ENCODE measurements around the gene CNKSR3. TPM values are rescaled to one million over a fixed set of nuclear protein-coding genes. Genes with fewer than 3 reads are reported as not detected.

CNKSR3 gene
- total and polyA plus RNA-seq, 2 experiments from 2014 or later, result 22.4 to 23.9 TPM

DNA sequence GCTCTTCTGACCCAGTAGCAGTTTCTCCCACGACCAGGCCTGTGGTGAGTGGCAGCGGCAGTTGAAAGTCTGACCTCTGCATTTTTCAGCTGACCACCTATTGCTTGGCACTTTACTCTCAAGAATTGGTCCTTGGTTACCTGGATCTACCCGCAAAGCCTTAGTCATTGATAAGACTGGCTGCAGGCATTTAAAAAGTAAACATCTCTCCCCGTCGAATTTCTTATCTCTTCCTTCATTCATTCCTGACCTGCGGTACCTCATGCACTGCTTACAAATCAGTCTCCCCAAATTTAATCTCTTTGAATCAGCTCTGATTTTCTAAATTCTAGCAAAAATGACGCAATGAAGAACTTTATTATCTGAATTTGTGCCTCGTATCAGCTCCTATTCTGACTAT lies 127.7 kb downstream of the CNKSR3 start:
- Histone ChIP-seq H3K9me3 (ENCODE audit: low read depth) (no peaks in the 10 kb centered on the region), H2AFZ (no peak overlapping the region), H3K4me1 (ENCODE audit: insufficient read depth) (peaks cover 12% of the 10 kb centered on the region), H3K4me3 (no peak overlapping the region), H3K9me2 (replicated peaks; ENCODE audit: insufficient read depth) (no peaks in the 10 kb centered on the region), H4K20me1 (ENCODE audit: insufficient read depth, poor library complexity, severe bottlenecking) (no peaks in the 10 kb centered on the region), H3K79me2 (no peaks in the 10 kb centered on the region), H3K27me3 (no peaks in the 10 kb centered on the region), H3K27ac (no peak overlapping the region), H3K36me3 (replicated peaks; ENCODE audit: insufficient read depth, low read depth) (no peaks in the 10 kb centered on the region), H3K4me2 (no peak overlapping the region)
- 52% methylated on average over 8 of the region's 8 CpGs for WGBS (ENCODE audit: low lambda C conversion rate, missing lambda C conversion rate)
- DNase-seq (ENCODE audit: low spot score), result peak; percentile 23
- TF ChIP-seq CTCF (IDR thresholded peaks at IDR 0.05; ENCODE audit: poor library complexity), result no peak
- no peak for TF ChIP-seq EZH2 (IDR thresholded peaks at IDR 0.05; ENCODE audit: borderline replicate concordance)
- no peak for TF ChIP-seq EZH2phosphoT487 (IDR thresholded peaks at IDR 0.05; ENCODE audit: low read depth, severe bottlenecking, unreplicated experiment)

DNA sequence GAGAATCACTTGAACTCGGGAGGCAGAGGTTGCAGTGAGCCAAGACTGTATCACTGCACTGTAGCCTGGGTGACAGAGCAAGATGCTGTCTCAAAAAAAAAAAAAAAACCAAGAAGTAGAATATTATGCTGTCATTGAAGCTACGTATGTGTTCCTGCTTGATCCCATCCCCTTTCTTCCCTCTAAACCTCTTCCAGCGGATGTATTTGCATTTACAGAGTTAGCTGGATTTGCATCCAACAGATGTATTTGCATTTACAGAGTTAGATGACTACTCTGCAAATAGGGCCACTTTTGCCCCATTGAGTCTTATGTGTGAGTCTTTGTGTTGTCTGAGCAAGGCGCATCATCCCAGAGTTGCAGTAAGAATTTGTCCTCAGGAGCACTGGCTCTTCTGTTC lies 128.9 kb downstream of the CNKSR3 start:
- Histone ChIP-seq H3K27ac (no peak overlapping the region), H2AFZ (no peak overlapping the region), H3K9me3 (ENCODE audit: low read depth) (no peaks in the 10 kb centered on the region), H3K9me2 (replicated peaks; ENCODE audit: insufficient read depth) (no peaks in the 10 kb centered on the region), H3K27me3 (no peaks in the 10 kb centered on the region), H3K4me2 (no peak overlapping the region), H3K4me3 (no peak overlapping the region), H4K20me1 (ENCODE audit: insufficient read depth, poor library complexity, severe bottlenecking) (no peaks in the 10 kb centered on the region), H3K36me3 (replicated peaks; ENCODE audit: insufficient read depth, low read depth) (no peaks in the 10 kb centered on the region), H3K79me2 (no peaks in the 10 kb centered on the region), H3K4me1 (ENCODE audit: insufficient read depth) (peaks cover 4% of the 10 kb centered on the region)
- 94% methylated on average over 4 of the region's 4 CpGs for WGBS (ENCODE audit: low lambda C conversion rate, missing lambda C conversion rate)
- TF ChIP-seq EZH2 (IDR thresholded peaks at IDR 0.05; ENCODE audit: borderline replicate concordance), result no peak
- TF ChIP-seq CTCF (IDR thresholded peaks at IDR 0.05; ENCODE audit: poor library complexity), result no peak
- no peak for TF ChIP-seq EZH2phosphoT487 (IDR thresholded peaks at IDR 0.05; ENCODE audit: low read depth, severe bottlenecking, unreplicated experiment)
- no peak for DNase-seq (ENCODE audit: low spot score)

DNA sequence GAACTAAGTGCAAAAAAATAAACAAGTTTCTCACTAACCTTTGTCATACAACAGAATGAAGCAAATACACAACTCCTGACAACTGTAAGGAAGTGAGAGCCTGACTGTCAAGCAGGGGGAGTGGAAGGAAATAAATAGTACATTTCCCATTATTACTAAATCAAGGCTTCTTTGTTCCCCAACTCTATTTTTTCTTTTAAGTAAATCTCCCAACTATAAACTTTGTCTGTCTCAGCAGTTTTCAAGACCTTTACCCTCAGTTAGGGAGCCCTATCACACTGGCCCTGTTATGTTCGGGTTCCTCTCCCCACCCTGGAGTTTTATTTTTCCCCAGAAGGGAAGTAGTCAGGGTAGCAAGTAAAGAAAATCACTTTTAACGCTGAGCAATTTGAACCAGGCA lies 129.7 kb downstream of the CNKSR3 start:
- Histone ChIP-seq H2AFZ (no peak overlapping the region), H3K79me2 (no peaks in the 10 kb centered on the region), H3K27ac (no peak overlapping the region), H3K27me3 (no peaks in the 10 kb centered on the region), H3K9me3 (ENCODE audit: low read depth) (no peaks in the 10 kb centered on the region), H3K9me2 (replicated peaks; ENCODE audit: insufficient read depth) (no peaks in the 10 kb centered on the region), H3K36me3 (replicated peaks; ENCODE audit: insufficient read depth, low read depth) (no peaks in the 10 kb centered on the region), H4K20me1 (ENCODE audit: insufficient read depth, poor library complexity, severe bottlenecking) (no peaks in the 10 kb centered on the region), H3K4me1 (ENCODE audit: insufficient read depth) (peaks cover 4% of the 10 kb centered on the region), H3K4me2 (no peak overlapping the region), H3K4me3 (no peak overlapping the region)
- TF ChIP-seq EZH2 (IDR thresholded peaks at IDR 0.05; ENCODE audit: borderline replicate concordance), result no peak
- TF ChIP-seq CTCF (IDR thresholded peaks at IDR 0.05; ENCODE audit: poor library complexity), result no peak
- DNase-seq (ENCODE audit: low spot score), result no peak
- 63% methylated on average over 2 of the region's 2 CpGs for WGBS (ENCODE audit: low lambda C conversion rate, missing lambda C conversion rate)

DNA sequence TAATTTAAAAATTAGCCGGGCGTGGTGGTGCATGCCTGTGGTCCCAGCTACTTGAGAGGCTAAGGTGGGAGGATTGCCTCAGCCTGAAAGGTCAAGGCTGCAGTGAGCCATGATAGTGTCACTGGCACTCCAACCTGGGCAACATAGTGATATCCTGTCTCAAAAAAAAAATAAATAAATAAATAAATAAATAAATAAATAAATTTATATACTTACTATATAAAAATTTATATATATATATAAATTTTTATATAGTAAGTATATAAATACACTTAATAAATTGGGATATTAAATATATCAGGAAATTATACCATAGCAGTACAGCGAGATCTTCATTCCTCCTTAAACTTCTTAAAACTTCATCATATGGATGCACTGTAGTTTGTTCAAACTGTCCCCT lies 130.9 kb downstream of the CNKSR3 start:
- no peak overlapping the region for H2AFZ ChIP-seq
- no peaks in the 10 kb centered on the region for H4K20me1 ChIP-seq (ENCODE audit: insufficient read depth, poor library complexity, severe bottlenecking)
- no peaks in the 10 kb centered on the region for H3K79me2 ChIP-seq
- H3K4me3 ChIP-seq, result no peak overlapping the region
- no peaks in the 10 kb centered on the region for H3K36me3 ChIP-seq (replicated peaks; ENCODE audit: insufficient read depth, low read depth)
- no peak overlapping the region for H3K4me2 ChIP-seq
- H3K9me3 ChIP-seq (ENCODE audit: low read depth), result no peaks in the 10 kb centered on the region
- no peaks in the 10 kb centered on the region for H3K9me2 ChIP-seq (replicated peaks; ENCODE audit: insufficient read depth)
- no peak for DNase-seq (ENCODE audit: low spot score)
- H3K4me1 ChIP-seq (ENCODE audit: insufficient read depth), result peaks cover 4% of the 10 kb centered on the region
- TF ChIP-seq EZH2phosphoT487 (IDR thresholded peaks at IDR 0.05; ENCODE audit: low read depth, severe bottlenecking, unreplicated experiment) (no peak), CTCF (IDR thresholded peaks at IDR 0.05; ENCODE audit: poor library complexity) (no peak), EZH2 (IDR thresholded peaks at IDR 0.05; ENCODE audit: borderline replicate concordance) (no peak)
- H3K27ac ChIP-seq, result no peak overlapping the region
- WGBS (ENCODE audit: low lambda C conversion rate, missing lambda C conversion rate), result 97% methylated on average over 3 of the region's 3 CpGs
- H3K27me3 ChIP-seq, result no peaks in the 10 kb centered on the region

Measured in hepatocyte (in vitro differentiated cells).